ENCODE measurements around the gene ZNF223.

DNA sequence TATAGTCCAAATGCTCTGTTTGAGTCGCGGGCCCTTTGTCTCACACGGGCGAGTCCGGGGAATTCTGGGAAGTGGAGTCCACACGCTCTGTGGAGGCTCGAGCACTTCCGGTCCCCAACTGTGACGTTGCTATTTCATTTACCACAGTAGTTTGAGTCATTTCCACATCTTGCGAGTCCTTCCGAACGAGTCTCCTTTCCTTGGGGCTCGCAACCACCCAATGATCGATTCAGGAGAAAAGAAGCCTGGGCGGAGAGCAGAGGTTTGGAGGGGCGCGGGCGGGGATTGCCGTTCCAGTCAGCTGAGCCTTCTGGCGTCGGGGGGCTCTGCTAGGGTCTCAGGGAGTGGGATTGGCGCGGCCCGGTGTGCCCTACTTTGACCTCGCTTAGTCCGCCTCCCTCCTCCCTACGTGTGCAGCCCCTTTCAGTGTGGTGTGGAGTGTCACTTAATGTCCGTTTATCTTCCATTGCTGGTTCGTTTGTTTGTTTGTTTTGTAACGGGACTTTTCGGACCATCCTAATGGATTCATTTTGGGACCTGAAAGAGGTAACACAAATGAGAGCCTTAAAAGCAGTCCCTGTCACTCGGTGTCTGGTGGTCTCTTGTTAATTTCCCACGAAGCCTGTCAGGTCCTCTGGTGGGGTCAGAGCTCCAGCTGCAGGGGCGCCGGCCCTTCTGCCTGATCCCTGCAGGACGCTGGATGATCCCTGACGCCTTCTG lies 26.5 kb upstream of the ZNF223 start, which contains the start of gene ZNF222:
- TF ChIP-seq GATA2 (IDR thresholded peaks at IDR 0.05; ENCODE audit: low read depth, low read length) (no peak), GATA3 (IDR thresholded peaks at IDR 0.05; ENCODE audit: low read depth, low read length) (no peak)
